ENCODE data around the gene TRIL. TPM values are rescaled to one million over a fixed set of nuclear protein-coding genes. Genes with fewer than 3 reads are reported as not detected.
A peak's percentile ranks its signal among the peaks of the same experiment; 100 is the strongest.

The TRIL gene
- total RNA-seq, 1 donor from 2014 or later, result 4.0 TPM

GRCh38 chr7:28955356-28955717, 2.8 kb downstream of the TRIL start:
- Mint-ChIP-seq H3K4me3 (ENCODE audit: unreplicated experiment) (peak overlapping the region; percentile 29), H3K9me3 (ENCODE audit: unreplicated experiment) (no peaks in the 10 kb centered on the region), H3K27me3 (ENCODE audit: unreplicated experiment) (peaks cover 7% of the 10 kb centered on the region), H3K4me1 (ENCODE audit: unreplicated experiment) (peaks cover 51% of the 10 kb centered on the region), H3K27ac (ENCODE audit: unreplicated experiment) (no peak overlapping the region), H3K36me3 (ENCODE audit: unreplicated experiment) (no peaks in the 10 kb centered on the region)
- no peak for DNase-seq (ENCODE audit: extremely low spot score, unreplicated experiment)
- no peak for TF ChIP-seq CTCF (IDR thresholded peaks at IDR 0.05)

DNA sequence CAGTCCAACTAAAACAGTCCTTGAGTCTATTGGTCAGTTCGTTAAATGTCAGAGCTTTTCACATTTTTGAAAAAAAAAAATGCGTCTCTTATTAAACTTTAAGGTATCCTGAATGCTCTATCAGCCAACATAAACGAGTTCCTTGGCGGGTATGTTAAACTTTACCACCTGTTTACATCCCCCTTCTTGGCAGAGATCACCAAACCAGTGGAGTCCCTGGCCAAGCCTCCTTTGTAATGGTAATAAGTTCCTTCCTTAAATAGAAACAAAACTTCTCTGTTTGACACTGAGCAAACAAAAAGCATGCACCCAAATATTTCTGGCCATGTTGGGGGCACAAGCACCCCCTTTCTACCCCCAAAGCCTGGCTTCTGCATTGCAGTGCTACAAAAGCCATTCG, 3.2 kb downstream of the TRIL start:
- no peak overlapping the region for H3K27ac Mint-ChIP-seq (ENCODE audit: unreplicated experiment)
- H3K9me3 Mint-ChIP-seq (ENCODE audit: unreplicated experiment), result no peaks in the 10 kb centered on the region
- H3K27me3 Mint-ChIP-seq (ENCODE audit: unreplicated experiment), result peaks cover 7% of the 10 kb centered on the region
- no peak for DNase-seq (ENCODE audit: extremely low spot score, unreplicated experiment)
- peaks cover 51% of the 10 kb centered on the region for H3K4me1 Mint-ChIP-seq (ENCODE audit: unreplicated experiment)
- no peaks in the 10 kb centered on the region for H3K36me3 Mint-ChIP-seq (ENCODE audit: unreplicated experiment)
- H3K4me3 Mint-ChIP-seq (ENCODE audit: unreplicated experiment), result no peak overlapping the region
- TF ChIP-seq CTCF (IDR thresholded peaks at IDR 0.05), result no peak

GRCh38 chr7:28954471-28954870, 3.7 kb downstream of the TRIL start:
- Mint-ChIP-seq H3K9me3 (ENCODE audit: unreplicated experiment) (no peaks in the 10 kb centered on the region), H3K36me3 (ENCODE audit: unreplicated experiment) (no peaks in the 10 kb centered on the region), H3K4me1 (ENCODE audit: unreplicated experiment) (peaks cover 54% of the 10 kb centered on the region), H3K4me3 (ENCODE audit: unreplicated experiment) (no peak overlapping the region), H3K27ac (ENCODE audit: unreplicated experiment) (peak overlapping the region; percentile 76), H3K27me3 (ENCODE audit: unreplicated experiment) (peaks cover 7% of the 10 kb centered on the region)
- TF ChIP-seq CTCF (IDR thresholded peaks at IDR 0.05), result no peak
- no peak for DNase-seq (ENCODE audit: extremely low spot score, unreplicated experiment)

DNA sequence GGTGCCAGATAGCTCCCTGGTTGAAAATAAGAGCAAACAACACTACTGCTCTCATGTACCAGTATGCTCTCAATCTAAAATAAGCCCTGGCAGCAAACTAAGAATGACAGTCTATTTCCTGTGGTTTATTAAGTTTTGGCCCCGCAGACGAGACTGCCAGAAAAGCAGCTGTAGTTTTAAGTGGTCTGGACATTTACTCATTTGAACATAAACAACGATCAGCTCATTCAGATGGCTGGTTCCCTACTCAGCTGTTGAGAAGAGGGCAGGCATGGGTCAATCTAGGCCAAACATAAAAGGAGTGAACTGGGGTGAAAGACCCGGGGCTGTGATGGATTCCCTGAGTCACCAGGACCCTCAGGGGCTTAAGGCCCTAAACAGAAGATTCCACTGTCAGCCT, 4.5 kb downstream of the TRIL start:
- peaks cover 7% of the 10 kb centered on the region for H3K27me3 Mint-ChIP-seq (ENCODE audit: unreplicated experiment)
- H3K9me3 Mint-ChIP-seq (ENCODE audit: unreplicated experiment), result no peaks in the 10 kb centered on the region
- no peak for DNase-seq (ENCODE audit: extremely low spot score, unreplicated experiment)
- TF ChIP-seq CTCF (IDR thresholded peaks at IDR 0.05), result no peak
- H3K4me3 Mint-ChIP-seq (ENCODE audit: unreplicated experiment), result no peak overlapping the region
- H3K27ac Mint-ChIP-seq (ENCODE audit: unreplicated experiment), result peak overlapping the region; percentile 76
- no peaks in the 10 kb centered on the region for H3K36me3 Mint-ChIP-seq (ENCODE audit: unreplicated experiment)
- H3K4me1 Mint-ChIP-seq (ENCODE audit: unreplicated experiment), result peaks cover 52% of the 10 kb centered on the region

- Mint-ChIP-seq H3K4me3 (ENCODE audit: unreplicated experiment) (no peak overlapping the region), H3K9me3 (ENCODE audit: unreplicated experiment) (no peaks in the 10 kb centered on the region), H3K27me3 (ENCODE audit: unreplicated experiment) (peaks cover 6% of the 10 kb centered on the region), H3K4me1 (ENCODE audit: unreplicated experiment) (peaks cover 9% of the 10 kb centered on the region), H3K27ac (ENCODE audit: unreplicated experiment) (no peak overlapping the region), H3K36me3 (ENCODE audit: unreplicated experiment) (no peaks in the 10 kb centered on the region)
- TF ChIP-seq CTCF (IDR thresholded peaks at IDR 0.05), result no peak
- no peak for DNase-seq (ENCODE audit: extremely low spot score, unreplicated experiment)
Measured at GRCh38 chr7:28942168-28942567, 16.0 kb downstream of the TRIL start.
